Measurements from ENCODE around the gene GPC3. TPM values are rescaled to one million over a fixed set of nuclear protein-coding genes. Genes with fewer than 3 reads are reported as not detected.

The GPC3 gene
- total and polyA plus RNA-seq, 2 experiments from 2014 or later: 36.8 to 60.1 TPM

DNA sequence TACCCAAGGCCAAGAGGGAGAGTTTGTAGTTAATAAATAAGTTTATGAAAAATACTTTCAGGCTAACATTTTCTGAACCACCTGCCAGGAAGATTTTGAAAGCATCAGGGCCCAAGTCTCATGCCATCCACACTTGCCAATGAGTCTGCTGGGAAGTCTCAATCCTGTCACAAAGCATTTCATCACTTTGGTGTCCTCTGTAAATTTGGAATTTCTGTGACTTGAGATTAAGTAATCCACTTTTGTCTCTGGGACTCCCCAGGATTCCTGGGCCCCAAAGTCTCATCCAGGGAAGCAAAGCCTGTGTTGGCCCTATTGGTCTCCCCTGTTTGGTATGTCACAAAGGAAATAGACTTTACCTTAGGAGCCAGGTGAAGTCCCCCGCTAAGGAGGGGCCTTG is 470.9 kb downstream of the GPC3 start:
- Histone ChIP-seq H2AFZ (no peak overlapping the region), H3K4me1 (ENCODE audit: insufficient read depth) (peaks cover 9% of the 10 kb centered on the region; the same call in 1 of the 2 replicates), H3K9me2 (ENCODE audit: insufficient read depth) (no peaks in the 10 kb centered on the region), H3K27ac (ENCODE audit: low read depth) (no peak overlapping the region), H3K79me2 (replicated peaks; ENCODE audit: insufficient read depth) (no peaks in the 10 kb centered on the region), H3K4me2 (no peak overlapping the region), H3K4me3 (no peak overlapping the region), H3K27me3 (ENCODE audit: insufficient read depth) (no peaks in the 10 kb centered on the region), H4K20me1 (replicated peaks; ENCODE audit: insufficient read depth) (no peaks in the 10 kb centered on the region), H3K36me3 (ENCODE audit: insufficient read depth) (no peaks in the 10 kb centered on the region), H3F3A (replicated peaks; ENCODE audit: low read depth) (no peaks in the 10 kb centered on the region)
- Mint-ChIP-seq H3K27me3 (ENCODE audit: insufficient read depth, low read depth, poor library complexity) (peaks cover 4% of the 10 kb centered on the region), H3K9me3 (peaks cover 2% of the 10 kb centered on the region; the same call in 2 of the 3 replicates), H3K4me1 (peaks cover 13% of the 10 kb centered on the region), H3K4me3 (no peak overlapping the region), H3K27ac (no peak overlapping the region), H3K36me3 (ENCODE audit: low read depth) (peaks cover 5% of the 10 kb centered on the region; the same call in 1 of the 3 replicates)
- DNase-seq (ENCODE audit: low spot score): no peak
- no peak for ATAC-seq
- TF ChIP-seq ZNF114 (CRISPR knock-in tag; IDR thresholded peaks at IDR 0.05) (no peak), ZNF331 (CRISPR knock-in tag; IDR thresholded peaks at IDR 0.05; ENCODE audit: low read depth) (no peak), CTCF (conservative IDR thresholded peaks at IDR 0.05; ENCODE audit: low read depth in 2 of 2) (no peak), POLR2AphosphoS5 (IDR thresholded peaks at IDR 0.05; ENCODE audit: low read depth) (no peak), EZH2phosphoT487 (IDR thresholded peaks at IDR 0.05; ENCODE audit: unreplicated experiment) (no peak), CREB1 (CRISPR knock-in tag; IDR thresholded peaks at IDR 0.05; ENCODE audit: low read depth) (no peak), JUNB (IDR thresholded peaks at IDR 0.05; ENCODE audit: unreplicated experiment) (no peak)
- TF ChIP-seq, protein P1, sequence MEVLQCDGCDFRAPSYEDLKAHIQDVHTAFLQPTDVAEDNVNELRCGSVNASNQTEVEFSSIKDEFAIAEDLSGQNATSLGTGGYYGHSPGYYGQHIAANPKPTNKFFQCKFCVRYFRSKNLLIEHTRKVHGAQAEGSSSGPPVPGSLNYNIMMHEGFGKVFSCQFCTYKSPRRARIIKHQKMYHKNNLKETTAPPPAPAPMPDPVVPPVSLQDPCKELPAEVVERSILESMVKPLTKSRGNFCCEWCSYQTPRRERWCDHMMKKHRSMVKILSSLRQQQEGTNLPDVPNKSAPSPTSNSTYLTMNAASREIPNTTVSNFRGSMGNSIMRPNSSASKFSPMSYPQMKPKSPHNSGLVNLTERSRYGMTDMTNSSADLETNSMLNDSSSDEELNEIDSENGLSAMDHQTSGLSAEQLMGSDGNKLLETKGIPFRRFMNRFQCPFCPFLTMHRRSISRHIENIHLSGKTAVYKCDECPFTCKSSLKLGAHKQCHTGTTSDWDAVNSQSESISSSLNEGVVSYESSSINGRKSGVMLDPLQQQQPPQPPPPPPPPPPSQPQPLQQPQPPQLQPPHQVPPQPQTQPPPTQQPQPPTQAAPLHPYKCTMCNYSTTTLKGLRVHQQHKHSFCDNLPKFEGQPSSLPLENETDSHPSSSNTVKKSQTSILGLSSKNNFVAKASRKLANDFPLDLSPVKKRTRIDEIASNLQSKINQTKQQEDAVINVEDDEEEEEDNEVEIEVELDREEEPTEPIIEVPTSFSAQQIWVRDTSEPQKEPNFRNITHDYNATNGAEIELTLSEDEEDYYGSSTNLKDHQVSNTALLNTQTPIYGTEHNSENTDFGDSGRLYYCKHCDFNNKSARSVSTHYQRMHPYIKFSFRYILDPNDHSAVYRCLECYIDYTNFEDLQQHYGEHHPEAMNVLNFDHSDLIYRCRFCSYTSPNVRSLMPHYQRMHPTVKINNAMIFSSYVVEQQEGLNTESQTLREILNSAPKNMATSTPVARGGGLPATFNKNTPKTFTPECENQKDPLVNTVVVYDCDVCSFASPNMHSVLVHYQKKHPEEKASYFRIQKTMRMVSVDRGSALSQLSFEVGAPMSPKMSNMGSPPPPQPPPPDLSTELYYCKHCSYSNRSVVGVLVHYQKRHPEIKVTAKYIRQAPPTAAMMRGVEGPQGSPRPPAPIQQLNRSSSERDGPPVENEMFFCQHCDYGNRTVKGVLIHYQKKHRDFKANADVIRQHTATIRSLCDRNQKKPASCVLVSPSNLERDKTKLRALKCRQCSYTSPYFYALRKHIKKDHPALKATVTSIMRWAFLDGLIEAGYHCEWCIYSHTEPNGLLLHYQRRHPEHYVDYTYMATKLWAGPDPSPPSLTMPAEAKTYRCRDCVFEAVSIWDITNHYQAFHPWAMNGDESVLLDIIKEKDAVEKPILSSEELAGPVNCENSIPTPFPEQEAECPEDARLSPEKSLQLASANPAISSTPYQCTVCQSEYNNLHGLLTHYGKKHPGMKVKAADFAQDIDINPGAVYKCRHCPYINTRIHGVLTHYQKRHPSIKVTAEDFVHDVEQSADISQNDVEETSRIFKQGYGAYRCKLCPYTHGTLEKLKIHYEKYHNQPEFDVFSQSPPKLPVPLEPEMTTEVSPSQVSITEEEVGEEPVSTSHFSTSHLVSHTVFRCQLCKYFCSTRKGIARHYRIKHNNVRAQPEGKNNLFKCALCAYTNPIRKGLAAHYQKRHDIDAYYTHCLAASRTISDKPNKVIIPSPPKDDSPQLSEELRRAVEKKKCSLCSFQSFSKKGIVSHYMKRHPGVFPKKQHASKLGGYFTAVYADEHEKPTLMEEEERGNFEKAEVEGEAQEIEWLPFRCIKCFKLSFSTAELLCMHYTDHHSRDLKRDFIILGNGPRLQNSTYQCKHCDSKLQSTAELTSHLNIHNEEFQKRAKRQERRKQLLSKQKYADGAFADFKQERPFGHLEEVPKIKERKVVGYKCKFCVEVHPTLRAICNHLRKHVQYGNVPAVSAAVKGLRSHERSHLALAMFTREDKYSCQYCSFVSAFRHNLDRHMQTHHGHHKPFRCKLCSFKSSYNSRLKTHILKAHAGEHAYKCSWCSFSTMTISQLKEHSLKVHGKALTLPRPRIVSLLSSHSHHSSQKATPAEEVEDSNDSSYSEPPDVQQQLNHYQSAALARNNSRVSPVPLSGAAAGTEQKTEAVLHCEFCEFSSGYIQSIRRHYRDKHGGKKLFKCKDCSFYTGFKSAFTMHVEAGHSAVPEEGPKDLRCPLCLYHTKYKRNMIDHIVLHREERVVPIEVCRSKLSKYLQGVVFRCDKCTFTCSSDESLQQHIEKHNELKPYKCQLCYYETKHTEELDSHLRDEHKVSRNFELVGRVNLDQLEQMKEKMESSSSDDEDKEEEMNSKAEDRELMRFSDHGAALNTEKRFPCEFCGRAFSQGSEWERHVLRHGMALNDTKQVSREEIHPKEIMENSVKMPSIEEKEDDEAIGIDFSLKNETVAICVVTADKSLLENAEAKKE (CRISPR knock-in tag; IDR thresholded peaks at IDR 0.05): no peak

Data from GM23338 (cell line).